ENCODE measurements around the gene MAN1A1.

The MAN1A1 gene

DNA sequence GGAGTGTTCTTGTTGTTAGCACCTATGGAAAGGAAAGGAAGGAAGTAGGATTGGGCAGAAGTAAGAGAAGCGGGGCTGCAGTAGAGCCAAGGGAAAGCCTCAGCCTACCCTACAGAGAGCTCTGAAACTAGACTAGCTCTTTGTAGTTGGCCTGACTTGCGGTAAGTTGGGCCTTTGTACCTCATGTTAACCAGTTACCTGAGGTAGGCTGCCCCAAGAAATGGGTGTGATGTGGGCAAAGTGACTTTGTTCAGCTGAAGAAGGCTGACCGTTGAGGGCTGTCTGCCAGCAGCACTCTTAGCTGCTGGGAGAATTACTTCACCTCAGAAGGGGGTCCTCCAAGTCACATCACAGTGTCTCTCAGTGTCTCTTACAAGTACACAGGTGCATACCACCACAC, 216.2 kb downstream of the MAN1A1 start:
- no peaks in the 10 kb centered on the region for H3K36me3 ChIP-seq (ENCODE audit: control insufficient read depth, low read length)
- H3K9me3 ChIP-seq (ENCODE audit: control insufficient read depth, insufficient read depth, low read length) = no peaks in the 10 kb centered on the region
- H3K27me3 ChIP-seq (ENCODE audit: control insufficient read depth, low read length) = peaks cover 6% of the 10 kb centered on the region; the same call in 1 of the 2 replicates
- H3K4me2 ChIP-seq (ENCODE audit: low read length) = no peak overlapping the region
- H3K27ac ChIP-seq (ENCODE audit: low read depth, low read length) = no peak overlapping the region
- no peaks in the 10 kb centered on the region for H4K20me1 ChIP-seq (ENCODE audit: control insufficient read depth, insufficient read depth, low read depth, low read length)
- TF ChIP-seq, protein P1, sequence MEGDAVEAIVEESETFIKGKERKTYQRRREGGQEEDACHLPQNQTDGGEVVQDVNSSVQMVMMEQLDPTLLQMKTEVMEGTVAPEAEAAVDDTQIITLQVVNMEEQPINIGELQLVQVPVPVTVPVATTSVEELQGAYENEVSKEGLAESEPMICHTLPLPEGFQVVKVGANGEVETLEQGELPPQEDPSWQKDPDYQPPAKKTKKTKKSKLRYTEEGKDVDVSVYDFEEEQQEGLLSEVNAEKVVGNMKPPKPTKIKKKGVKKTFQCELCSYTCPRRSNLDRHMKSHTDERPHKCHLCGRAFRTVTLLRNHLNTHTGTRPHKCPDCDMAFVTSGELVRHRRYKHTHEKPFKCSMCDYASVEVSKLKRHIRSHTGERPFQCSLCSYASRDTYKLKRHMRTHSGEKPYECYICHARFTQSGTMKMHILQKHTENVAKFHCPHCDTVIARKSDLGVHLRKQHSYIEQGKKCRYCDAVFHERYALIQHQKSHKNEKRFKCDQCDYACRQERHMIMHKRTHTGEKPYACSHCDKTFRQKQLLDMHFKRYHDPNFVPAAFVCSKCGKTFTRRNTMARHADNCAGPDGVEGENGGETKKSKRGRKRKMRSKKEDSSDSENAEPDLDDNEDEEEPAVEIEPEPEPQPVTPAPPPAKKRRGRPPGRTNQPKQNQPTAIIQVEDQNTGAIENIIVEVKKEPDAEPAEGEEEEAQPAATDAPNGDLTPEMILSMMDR (IDR thresholded peaks at IDR 0.05; ENCODE audit: low read depth, low read length, poor library complexity, severe bottlenecking) = no peak
- no peak for TF ChIP-seq EZH2phosphoT487 (IDR thresholded peaks at IDR 0.05; ENCODE audit: borderline replicate concordance, low read length)
- no peaks in the 10 kb centered on the region for H3F3A ChIP-seq (ENCODE audit: control insufficient read depth, insufficient read depth)
- H3K9me2 ChIP-seq (replicated peaks; ENCODE audit: control insufficient read depth, low read length) = no peaks in the 10 kb centered on the region
- H3K4me1 ChIP-seq (ENCODE audit: control insufficient read depth, low read length) = no peaks in the 10 kb centered on the region
- no peak overlapping the region for H3K4me3 ChIP-seq (ENCODE audit: low read length)
- no peaks in the 10 kb centered on the region for H3K79me2 ChIP-seq (ENCODE audit: control insufficient read depth, low read length)

DNA sequence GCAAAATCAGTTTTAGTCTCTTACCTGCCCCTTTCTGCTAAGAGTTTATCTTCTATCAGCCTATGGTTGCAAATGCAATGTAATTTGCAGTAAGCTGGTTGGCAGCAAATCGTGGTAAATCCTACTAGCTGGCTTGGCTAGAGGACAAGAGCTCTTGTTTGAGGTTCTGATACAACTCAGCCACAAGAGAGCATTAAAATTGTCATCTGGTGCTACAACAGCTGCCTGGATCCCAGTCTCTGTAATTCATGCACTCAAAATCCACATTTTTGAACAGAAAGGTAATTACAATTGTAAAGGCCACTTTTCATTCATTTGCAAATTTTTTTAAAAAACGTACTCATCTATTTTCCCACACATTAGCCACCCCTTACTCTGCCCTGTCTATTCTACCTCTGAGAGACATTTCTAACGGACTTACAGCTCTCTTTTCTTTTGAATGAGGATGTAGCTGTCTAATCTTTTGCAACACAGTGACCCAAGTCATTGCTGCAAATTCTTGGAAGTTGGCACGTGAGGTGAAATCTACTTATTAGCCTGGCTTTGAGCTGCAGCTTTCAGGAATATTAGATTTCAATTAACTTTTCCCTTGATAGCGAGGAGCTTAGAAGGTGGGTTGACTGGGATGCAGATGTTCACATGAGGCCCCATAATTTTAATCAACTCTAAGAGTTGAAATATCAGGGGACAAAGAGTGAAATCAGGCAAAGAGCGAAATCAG, 217.1 kb downstream of the MAN1A1 start:
- Histone ChIP-seq H4K20me1 (ENCODE audit: control insufficient read depth, insufficient read depth, low read depth, low read length) (no peaks in the 10 kb centered on the region), H3K27ac (ENCODE audit: low read depth, low read length) (no peak overlapping the region), H3K4me3 (ENCODE audit: low read length) (no peak overlapping the region), H3K9me2 (replicated peaks; ENCODE audit: control insufficient read depth, low read length) (no peaks in the 10 kb centered on the region), H3K79me2 (ENCODE audit: control insufficient read depth, low read length) (no peaks in the 10 kb centered on the region), H3K9me3 (ENCODE audit: control insufficient read depth, insufficient read depth, low read length) (no peaks in the 10 kb centered on the region), H3K4me1 (ENCODE audit: control insufficient read depth, low read length) (no peaks in the 10 kb centered on the region), H3K36me3 (ENCODE audit: control insufficient read depth, low read length) (no peaks in the 10 kb centered on the region), H3K4me2 (ENCODE audit: low read length) (no peak overlapping the region), H3F3A (ENCODE audit: control insufficient read depth, insufficient read depth) (no peaks in the 10 kb centered on the region), H3K27me3 (ENCODE audit: control insufficient read depth, low read length) (peaks cover 6% of the 10 kb centered on the region; the same call in 1 of the 2 replicates)
- TF ChIP-seq, protein P1 (IDR thresholded peaks at IDR 0.05; ENCODE audit: low read depth, low read length, poor library complexity, severe bottlenecking) = no peak
- TF ChIP-seq EZH2phosphoT487 (IDR thresholded peaks at IDR 0.05; ENCODE audit: borderline replicate concordance, low read length) = no peak

DNA sequence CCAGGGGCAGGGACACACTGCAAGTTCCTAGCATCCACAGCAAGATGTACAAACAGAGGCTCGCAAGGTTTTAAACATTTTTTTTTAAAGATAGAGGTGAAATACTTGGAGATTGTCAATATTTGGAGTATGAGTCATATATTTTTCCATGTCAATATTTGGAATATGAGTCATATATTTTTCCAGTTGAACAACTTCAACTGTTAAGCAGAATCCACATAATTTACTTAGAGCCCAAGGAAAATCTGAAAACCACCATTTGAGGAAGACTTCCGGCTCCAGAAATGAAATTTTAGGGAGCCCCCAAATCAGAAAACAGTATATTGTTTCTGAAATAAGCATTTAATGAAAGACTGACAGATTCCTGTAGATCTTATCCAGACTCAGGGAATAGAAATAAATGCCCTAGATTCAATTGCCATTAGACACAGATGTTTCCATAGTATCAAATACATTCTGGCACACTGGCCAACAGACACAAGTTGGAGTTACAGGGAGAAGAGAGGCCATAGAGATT, 219.5 kb downstream of the MAN1A1 start:
- no peaks in the 10 kb centered on the region for H3K9me2 ChIP-seq (replicated peaks; ENCODE audit: control insufficient read depth, low read length)
- no peaks in the 10 kb centered on the region for H3K79me2 ChIP-seq (ENCODE audit: control insufficient read depth, low read length)
- no peaks in the 10 kb centered on the region for H3K36me3 ChIP-seq (ENCODE audit: control insufficient read depth, low read length)
- H3K4me3 ChIP-seq (ENCODE audit: low read length) = no peak overlapping the region
- H3K27ac ChIP-seq (ENCODE audit: low read depth, low read length) = no peak overlapping the region
- H3K9me3 ChIP-seq (ENCODE audit: control insufficient read depth, insufficient read depth, low read length) = no peaks in the 10 kb centered on the region
- H3K4me2 ChIP-seq (ENCODE audit: low read length) = no peak overlapping the region
- no peaks in the 10 kb centered on the region for H3F3A ChIP-seq (ENCODE audit: control insufficient read depth, insufficient read depth)
- TF ChIP-seq EZH2phosphoT487 (IDR thresholded peaks at IDR 0.05; ENCODE audit: borderline replicate concordance, low read length) = no peak
- TF ChIP-seq, protein P1 (IDR thresholded peaks at IDR 0.05; ENCODE audit: low read depth, low read length, poor library complexity, severe bottlenecking) = no peak
- H3K27me3 ChIP-seq (ENCODE audit: control insufficient read depth, low read length) = peaks cover 6% of the 10 kb centered on the region; the same call in 1 of the 2 replicates
- H4K20me1 ChIP-seq (ENCODE audit: control insufficient read depth, insufficient read depth, low read depth, low read length) = no peaks in the 10 kb centered on the region
- no peaks in the 10 kb centered on the region for H3K4me1 ChIP-seq (ENCODE audit: control insufficient read depth, low read length)
